Esophagus muscularis mucosa (tissue), 4 donors: ENCODE data around the gene DUSP6. TPM values are rescaled to one million over a fixed set of nuclear protein-coding genes. Genes with fewer than 3 reads are reported as not detected.

Source experiments
- DNase-seq: peaks from one replicate; pipeline ENCODE4 v3.0.0-alpha.2; 2017; ENCODE audit errors: extremely low spot score
- H3K27ac ChIP-seq, 4 donors: fragments of 200-600 bp; sonication (generic); replicated peaks in 1 of 4; 1 replicate in 3 of 4; 2 replicates in 1 of 4; pipeline ENCODE4 v1.5.1; 2016 to 2019; ENCODE audit warnings: mild to moderate bottlenecking in 1 of 4
- H3K27me3 ChIP-seq, 4 donors: fragments of 200-600 bp; sonication (generic); one replicate each; pipeline versions ENCODE4 v1.5.1 to v1.6.0; 2016 to 2019
- H3K36me3 ChIP-seq, 4 donors: fragments of 200-600 bp; sonication (generic); one replicate each; pipeline ENCODE4 v1.5.1; 2016 to 2019
- H3K4me1 ChIP-seq, 4 donors: fragments of 200-600 bp; sonication (generic); one replicate each; pipeline ENCODE4 v1.5.1; 2016 to 2019
- H3K4me3 ChIP-seq, 4 donors: fragments of 200-600 bp; sonication (generic); 1 replicate in 2 of 4; 2 replicates in 2 of 4; pipeline ENCODE4 v1.5.1; 2016 to 2019; ENCODE audit warnings: mild to moderate bottlenecking in 4 of 4, moderate library complexity in 1 of 4
- H3K9me3 ChIP-seq, 4 donors: fragments of 200-600 bp; sonication (generic); 1 replicate in 3 of 4; 2 replicates in 1 of 4; pipeline ENCODE4 v1.5.1; 2016 to 2019
- EP300 ChIP-seq: sonication (generic); formaldehyde crosslinking; IDR thresholded peaks from one replicate; pipeline ENCODE4 v1.6.1; 2017; ENCODE audit warnings: antibody characterized with exemption
- POLR2A ChIP-seq: fragments of 450-650 bp; IDR thresholded peaks from one replicate; pipeline ENCODE4 v1.6.1; 2017; ENCODE audit warnings: antibody characterized with exemption, moderate library complexity, mild to moderate bottlenecking, low read depth
- POLR2AphosphoS5 ChIP-seq, 2 donors: sonication (generic); formaldehyde crosslinking; IDR thresholded peaks; one replicate each; pipeline ENCODE4 v1.6.1; 2017; ENCODE audit warnings: antibody characterized with exemption in 2 of 2
- WGBS: methylation state at CpG from one replicate; pipeline ENCODE4 v1.1.5; 2018; 5-methylcytosine and 5-hydroxymethylcytosine counted together
- intact Hi-C: fragments of 100-400 bp; cut with DNase I; formaldehyde crosslinking; loops from one replicate; pipeline ENCODE4 v1.15.1; 2023
- total RNA-seq, 4 donors: library from RNA; depleted of rRNA; stranded (reverse); fragments of >200 nt; gene quantifications; one replicate each; pipeline versions ENCODE4 v1.1.0 to v1.2.1, GENCODE V29; 2016
- TF ChIP-seq, protein P1 (sequence below), 3 experiments: fragments of 200-600 bp in 2 of 3; fragments of 450-650 bp in 1 of 3; sonication (generic) in 2 of 3; IDR thresholded peaks; one replicate each; pipeline ENCODE4 v1.5.1; 2017 to 2019; ENCODE audit warnings: antibody characterized with exemption in 3 of 3, mild to moderate bottlenecking in 2 of 3, moderate library complexity in 1 of 3

Gene DUSP6
- total RNA-seq, 4 donors from 2014 or later = 62.2 to 108 (median 77.4) TPM

DNA sequence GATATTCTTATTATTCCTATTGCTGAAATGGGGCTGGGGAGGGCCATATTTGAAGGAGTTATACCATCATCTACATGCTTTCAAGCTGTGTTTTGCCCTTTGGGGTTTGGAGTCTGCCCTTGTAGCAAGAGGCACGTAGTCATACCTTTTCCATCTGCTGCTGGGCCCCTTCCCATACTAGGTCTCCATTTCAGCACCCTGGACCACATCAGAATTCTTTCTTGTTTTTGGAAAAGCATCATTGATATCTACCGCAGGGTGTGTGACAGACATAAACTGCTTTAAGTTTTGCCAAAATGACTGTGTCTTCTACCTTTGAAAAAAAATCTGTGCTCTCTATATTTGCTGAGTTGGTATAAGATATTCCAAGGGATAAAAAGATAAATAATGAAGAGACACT lies 12.3 kb upstream of the DUSP6 start:
- Histone ChIP-seq H3K4me3 (no peak overlapping the region), H3K27me3 (no peaks in the 10 kb centered on the region), H3K27ac (peak overlapping the region in 1 of 4 donors; percentile 20), H3K9me3 (no peaks in the 10 kb centered on the region), H3K36me3 (peaks cover 0 to 9% (median 0%) of the 10 kb centered on the region in 4 donors), H3K4me1 (peaks cover 18 to 42% (median 36%) of the 10 kb centered on the region in 4 donors)
- TF ChIP-seq POLR2AphosphoS5 (IDR thresholded peaks at IDR 0.05) = no peak
- TF ChIP-seq, protein P1, sequence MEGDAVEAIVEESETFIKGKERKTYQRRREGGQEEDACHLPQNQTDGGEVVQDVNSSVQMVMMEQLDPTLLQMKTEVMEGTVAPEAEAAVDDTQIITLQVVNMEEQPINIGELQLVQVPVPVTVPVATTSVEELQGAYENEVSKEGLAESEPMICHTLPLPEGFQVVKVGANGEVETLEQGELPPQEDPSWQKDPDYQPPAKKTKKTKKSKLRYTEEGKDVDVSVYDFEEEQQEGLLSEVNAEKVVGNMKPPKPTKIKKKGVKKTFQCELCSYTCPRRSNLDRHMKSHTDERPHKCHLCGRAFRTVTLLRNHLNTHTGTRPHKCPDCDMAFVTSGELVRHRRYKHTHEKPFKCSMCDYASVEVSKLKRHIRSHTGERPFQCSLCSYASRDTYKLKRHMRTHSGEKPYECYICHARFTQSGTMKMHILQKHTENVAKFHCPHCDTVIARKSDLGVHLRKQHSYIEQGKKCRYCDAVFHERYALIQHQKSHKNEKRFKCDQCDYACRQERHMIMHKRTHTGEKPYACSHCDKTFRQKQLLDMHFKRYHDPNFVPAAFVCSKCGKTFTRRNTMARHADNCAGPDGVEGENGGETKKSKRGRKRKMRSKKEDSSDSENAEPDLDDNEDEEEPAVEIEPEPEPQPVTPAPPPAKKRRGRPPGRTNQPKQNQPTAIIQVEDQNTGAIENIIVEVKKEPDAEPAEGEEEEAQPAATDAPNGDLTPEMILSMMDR (IDR thresholded peaks at IDR 0.05) = no peak
- TF ChIP-seq EP300 = no peak
- TF ChIP-seq POLR2A = no peak
- intact Hi-C loops = no loop called here
- WGBS = 77% methylated on average over 2 of the region's 2 CpGs
- DNase-seq = no peak

DNA sequence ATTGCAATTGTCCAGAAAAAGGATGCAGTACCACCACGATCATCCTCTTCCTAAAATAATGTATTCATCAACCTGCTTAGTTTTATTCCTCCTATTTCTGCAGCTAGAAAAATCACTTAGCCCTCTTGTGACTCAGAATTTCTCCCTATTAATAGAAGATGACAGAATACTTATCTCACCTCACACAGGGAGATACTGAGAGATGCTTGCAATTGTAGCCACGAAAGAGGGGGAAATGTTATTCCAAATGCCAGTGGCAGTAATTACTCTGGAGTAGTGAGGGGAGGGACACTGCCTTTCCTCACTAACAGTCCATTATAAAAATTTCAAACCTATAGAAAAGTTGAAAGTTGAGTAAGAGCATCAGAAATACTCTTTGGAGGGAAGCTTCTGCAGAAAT lies 11.8 kb upstream of the DUSP6 start:
- Histone ChIP-seq H3K4me3 (no peak overlapping the region), H3K4me1 (peaks cover 18 to 39% (median 31%) of the 10 kb centered on the region in 4 donors), H3K9me3 (no peaks in the 10 kb centered on the region), H3K27me3 (no peaks in the 10 kb centered on the region), H3K27ac (peak overlapping the region in 1 of 4 donors; percentile 20), H3K36me3 (peaks cover 0 to 9% (median 0%) of the 10 kb centered on the region in 4 donors)
- intact Hi-C loops = no loop called here
- no peak for DNase-seq
- no peak for TF ChIP-seq POLR2A
- TF ChIP-seq POLR2AphosphoS5 (IDR thresholded peaks at IDR 0.05) = no peak
- TF ChIP-seq, protein P1 (IDR thresholded peaks at IDR 0.05) = no peak
- TF ChIP-seq EP300 = no peak
- WGBS = 48% methylated on average over 2 of the region's 2 CpGs

DNA sequence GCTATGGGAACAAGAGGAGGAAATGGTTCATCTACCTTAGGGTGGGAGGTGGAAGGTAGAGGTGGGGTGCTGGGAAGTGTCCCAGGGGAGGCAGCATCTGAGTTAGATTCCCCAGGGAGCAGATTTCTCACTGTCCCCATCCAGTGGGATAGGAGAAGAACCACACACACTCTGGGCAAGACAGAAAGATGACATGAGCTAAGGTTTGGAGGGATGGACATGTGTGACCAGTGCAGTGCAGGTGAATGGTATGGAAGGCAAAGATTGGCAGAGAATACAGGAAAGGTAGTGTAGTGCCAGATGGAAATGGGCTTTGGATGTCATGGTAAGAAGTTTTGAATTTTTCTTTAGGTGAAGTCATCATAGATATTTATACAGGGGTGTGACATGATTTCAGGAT lies 11.3 kb upstream of the DUSP6 start:
- no peaks in the 10 kb centered on the region for H3K9me3 ChIP-seq
- intact Hi-C loops = no loop called here
- H3K36me3 ChIP-seq = peaks cover 0 to 9% (median 0%) of the 10 kb centered on the region in 4 donors
- peaks cover 18 to 34% (median 27%) of the 10 kb centered on the region in 4 donors for H3K4me1 ChIP-seq
- no peaks in the 10 kb centered on the region for H3K27me3 ChIP-seq
- H3K27ac ChIP-seq = peak overlapping the region in 1 of 4 donors; percentile 39
- no peak for DNase-seq
- no peak for TF ChIP-seq POLR2AphosphoS5 (IDR thresholded peaks at IDR 0.05)
- TF ChIP-seq POLR2A = no peak
- TF ChIP-seq, protein P1 (IDR thresholded peaks at IDR 0.05) = no peak
- TF ChIP-seq EP300 = no peak
- no peak overlapping the region for H3K4me3 ChIP-seq

DNA sequence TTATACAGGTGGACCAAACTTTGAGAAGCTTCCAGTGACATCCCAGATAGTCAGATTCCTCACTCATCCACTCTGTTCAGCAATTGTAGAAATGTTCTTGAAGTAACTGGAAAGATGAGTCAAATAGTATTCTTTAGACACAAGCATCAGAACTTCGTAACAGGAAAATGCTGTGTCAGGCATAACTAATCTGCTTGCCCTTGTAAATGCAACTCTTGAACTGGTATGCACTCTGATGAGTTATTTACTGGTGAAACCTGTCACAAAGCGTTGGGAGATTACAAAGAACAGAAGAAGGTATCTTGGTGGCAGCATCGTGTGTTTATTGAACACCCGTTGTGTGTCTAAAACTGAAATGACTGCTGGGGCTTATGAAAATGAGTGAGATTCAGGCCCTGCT lies 10.8 kb upstream of the DUSP6 start:
- peak overlapping the region in 1 of 4 donors; percentile 39 for H3K27ac ChIP-seq
- H3K4me1 ChIP-seq = peaks cover 18 to 32% (median 22%) of the 10 kb centered on the region in 4 donors
- H3K9me3 ChIP-seq = no peaks in the 10 kb centered on the region
- no peak for TF ChIP-seq POLR2AphosphoS5 (IDR thresholded peaks at IDR 0.05)
- no peak for TF ChIP-seq POLR2A
- TF ChIP-seq EP300 = no peak
- TF ChIP-seq, protein P1 (IDR thresholded peaks at IDR 0.05) = no peak
- peaks cover 0 to 9% (median 0%) of the 10 kb centered on the region in 4 donors for H3K36me3 ChIP-seq
- no peaks in the 10 kb centered on the region for H3K27me3 ChIP-seq
- intact Hi-C loops = no loop called here
- no peak overlapping the region for H3K4me3 ChIP-seq
- no peak for DNase-seq
- 71% methylated on average over 4 of the region's 4 CpGs for WGBS

DNA sequence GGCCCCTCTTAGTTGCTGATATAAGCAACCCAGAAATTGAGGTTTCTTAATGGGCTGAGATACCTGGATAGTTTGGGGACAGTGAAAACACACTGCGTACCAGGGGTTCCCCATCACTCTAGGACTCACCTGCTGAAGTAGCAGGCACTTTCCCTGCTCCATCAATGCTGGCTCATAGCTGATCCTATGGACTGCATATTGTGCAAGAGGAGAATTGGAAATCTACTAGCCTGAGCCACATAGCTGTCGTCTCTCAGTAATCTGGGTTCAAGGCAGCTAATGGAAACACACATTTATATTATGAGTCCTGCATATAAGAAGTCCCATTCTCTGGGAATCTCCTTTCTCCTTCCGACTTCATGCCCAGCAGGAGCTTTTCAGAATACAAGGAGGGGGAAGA lies 7.3 kb upstream of the DUSP6 start:
- no peak for TF ChIP-seq POLR2A
- TF ChIP-seq POLR2AphosphoS5 (IDR thresholded peaks at IDR 0.05) = no peak
- TF ChIP-seq, protein P1 (IDR thresholded peaks at IDR 0.05) = no peak
- no peak for TF ChIP-seq EP300
- no peak overlapping the region for H3K4me3 ChIP-seq
- no peak overlapping the region for H3K27ac ChIP-seq
- no peak for DNase-seq
- WGBS = 100% methylated on average over 2 of the region's 3 CpGs
- H3K9me3 ChIP-seq = no peaks in the 10 kb centered on the region
- no peaks in the 10 kb centered on the region for H3K27me3 ChIP-seq
- intact Hi-C loops = loop anchor here (10.0 kb wide), 1 partner anchor 165 kb away; the partner anchor contains the start of genes GALNT4 and POC1B
- H3K4me1 ChIP-seq = peaks cover 28 to 54% (median 47%) of the 10 kb centered on the region in 4 donors
- H3K36me3 ChIP-seq = peaks cover 0 to 9% (median 0%) of the 10 kb centered on the region in 4 donors
